Measurements from ENCODE around the gene MAP3K8. TPM values are rescaled to one million over a fixed set of nuclear protein-coding genes. Genes with fewer than 3 reads are reported as not detected.

Gene MAP3K8
- total RNA-seq, 2 donors from 2014 or later: 10.2 to 11.7 TPM

- 80 to 81% methylated on average over 5 to 7 of the region's 7 CpGs for WGBS, 2 experiments (ENCODE audit: insufficient coverage in 1 of 2, insufficient read length in 1 of 2)
- H3K27me3 ChIP-seq (ENCODE audit: control insufficient read depth, insufficient read depth, low read length, poor library complexity, severe bottlenecking): no peaks in the 10 kb centered on the region
- DNase-seq: no peak
Measured at GRCh38 chr10:30489346-30489745, 55.4 kb downstream of the MAP3K8 start.

DNA sequence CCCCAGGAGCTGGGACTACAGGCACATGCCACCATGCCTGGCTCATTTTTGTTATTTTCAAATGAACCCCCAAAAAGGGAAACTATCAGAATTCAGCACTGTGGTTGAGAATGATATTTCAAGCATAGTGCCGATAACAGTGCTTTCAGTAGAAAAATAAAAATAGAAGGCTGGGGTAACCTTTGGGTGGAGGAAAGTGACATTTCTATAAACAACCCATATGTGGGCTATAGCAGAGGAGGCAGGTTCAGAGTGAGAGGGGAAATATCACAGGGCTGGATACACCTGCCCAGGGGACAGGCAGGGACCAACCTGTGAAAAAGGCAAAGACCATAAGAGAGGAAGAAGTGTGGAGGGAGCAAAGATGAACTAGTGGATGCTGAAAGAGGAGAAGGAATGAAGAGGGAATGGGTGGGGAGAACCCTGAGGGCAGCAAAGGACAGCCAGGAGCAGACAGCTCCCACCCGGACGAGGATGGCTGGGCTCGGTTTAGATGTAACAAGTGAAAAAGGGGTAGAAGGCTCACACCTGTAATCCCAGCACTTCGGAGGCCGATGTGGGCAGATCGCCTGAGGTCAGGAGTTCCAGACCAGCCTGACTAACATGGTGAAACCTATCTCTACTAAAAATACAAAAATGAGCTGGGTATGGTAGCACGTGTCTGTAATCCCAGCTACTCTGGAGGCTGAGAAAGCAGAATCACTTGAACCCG, 56.5 kb downstream of the MAP3K8 start:
- Histone ChIP-seq H3K9me3 (ENCODE audit: control insufficient read depth, low read length) (no peaks in the 10 kb centered on the region), H3K4me1 (ENCODE audit: control insufficient read depth, insufficient read depth, low read length) (no peaks in the 10 kb centered on the region), H3K36me3 (ENCODE audit: control insufficient read depth, insufficient read depth, low read length) (no peaks in the 10 kb centered on the region), H3K27me3 (ENCODE audit: control insufficient read depth, insufficient read depth, low read length, poor library complexity, severe bottlenecking) (no peaks in the 10 kb centered on the region), H3K9ac (ENCODE audit: extremely low read depth, low read length, poor library complexity, severe bottlenecking) (no peak overlapping the region), H3K27ac (ENCODE audit: low read depth, low read length) (no peak overlapping the region), H3K4me3 (ENCODE audit: low read length) (no peak overlapping the region)
- TF ChIP-seq, protein P1, sequence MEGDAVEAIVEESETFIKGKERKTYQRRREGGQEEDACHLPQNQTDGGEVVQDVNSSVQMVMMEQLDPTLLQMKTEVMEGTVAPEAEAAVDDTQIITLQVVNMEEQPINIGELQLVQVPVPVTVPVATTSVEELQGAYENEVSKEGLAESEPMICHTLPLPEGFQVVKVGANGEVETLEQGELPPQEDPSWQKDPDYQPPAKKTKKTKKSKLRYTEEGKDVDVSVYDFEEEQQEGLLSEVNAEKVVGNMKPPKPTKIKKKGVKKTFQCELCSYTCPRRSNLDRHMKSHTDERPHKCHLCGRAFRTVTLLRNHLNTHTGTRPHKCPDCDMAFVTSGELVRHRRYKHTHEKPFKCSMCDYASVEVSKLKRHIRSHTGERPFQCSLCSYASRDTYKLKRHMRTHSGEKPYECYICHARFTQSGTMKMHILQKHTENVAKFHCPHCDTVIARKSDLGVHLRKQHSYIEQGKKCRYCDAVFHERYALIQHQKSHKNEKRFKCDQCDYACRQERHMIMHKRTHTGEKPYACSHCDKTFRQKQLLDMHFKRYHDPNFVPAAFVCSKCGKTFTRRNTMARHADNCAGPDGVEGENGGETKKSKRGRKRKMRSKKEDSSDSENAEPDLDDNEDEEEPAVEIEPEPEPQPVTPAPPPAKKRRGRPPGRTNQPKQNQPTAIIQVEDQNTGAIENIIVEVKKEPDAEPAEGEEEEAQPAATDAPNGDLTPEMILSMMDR (conservative IDR thresholded peaks at IDR 0.05): no peak
- Mint-ChIP-seq H3K27ac (no peak overlapping the region), H3K36me3 (ENCODE audit: low read depth) (no peaks in the 10 kb centered on the region), H3K4me1 (no peaks in the 10 kb centered on the region), H3K4me3 (no peak overlapping the region), H3K9me3 (no peaks in the 10 kb centered on the region), H3K27me3 (ENCODE audit: insufficient read depth) (peaks cover 9% of the 10 kb centered on the region)
- no peak for DNase-seq
- 93 to 98% methylated on average over 8 to 9 of the region's 9 CpGs for WGBS, 2 experiments (ENCODE audit: insufficient coverage in 1 of 2, insufficient read length in 1 of 2)

More at GRCh38 chr10:30489346-30489745, 55.4 kb downstream of the MAP3K8 start:
- Histone ChIP-seq H3K9ac (ENCODE audit: extremely low read depth, low read length, poor library complexity, severe bottlenecking) (no peak overlapping the region), H3K9me3 (ENCODE audit: control insufficient read depth, low read length) (peaks cover 1% of the 10 kb centered on the region), H3K36me3 (ENCODE audit: control insufficient read depth, insufficient read depth, low read length) (no peaks in the 10 kb centered on the region), H3K4me3 (ENCODE audit: low read length) (no peak overlapping the region), H3K27ac (ENCODE audit: low read depth, low read length) (no peak overlapping the region), H3K4me1 (ENCODE audit: control insufficient read depth, insufficient read depth, low read length) (no peaks in the 10 kb centered on the region)
- H3K9me3 Mint-ChIP-seq: peaks cover 4% of the 10 kb centered on the region
- no peaks in the 10 kb centered on the region for H3K36me3 Mint-ChIP-seq (ENCODE audit: low read depth)
- TF ChIP-seq, protein P1 (conservative IDR thresholded peaks at IDR 0.05): no peak
- H3K27ac Mint-ChIP-seq: no peak overlapping the region
- H3K4me3 Mint-ChIP-seq: no peak overlapping the region
- H3K27me3 Mint-ChIP-seq (ENCODE audit: insufficient read depth): peaks cover 9% of the 10 kb centered on the region
- no peaks in the 10 kb centered on the region for H3K4me1 Mint-ChIP-seq

GRCh38 chr10:30491204-30491915, 57.4 kb downstream of the MAP3K8 start:
- H3K27ac Mint-ChIP-seq: no peak overlapping the region
- Histone ChIP-seq H3K27me3 (ENCODE audit: control insufficient read depth, insufficient read depth, low read length, poor library complexity, severe bottlenecking) (no peaks in the 10 kb centered on the region), H3K27ac (ENCODE audit: low read depth, low read length) (no peak overlapping the region), H3K4me1 (ENCODE audit: control insufficient read depth, insufficient read depth, low read length) (no peaks in the 10 kb centered on the region), H3K9me3 (ENCODE audit: control insufficient read depth, low read length) (no peaks in the 10 kb centered on the region), H3K9ac (ENCODE audit: extremely low read depth, low read length, poor library complexity, severe bottlenecking) (no peak overlapping the region), H3K36me3 (ENCODE audit: control insufficient read depth, insufficient read depth, low read length) (no peaks in the 10 kb centered on the region), H3K4me3 (ENCODE audit: low read length) (no peak overlapping the region)
- H3K36me3 Mint-ChIP-seq (ENCODE audit: low read depth): no peaks in the 10 kb centered on the region
- 76 to 82% methylated on average over 5 to 8 of the region's 8 CpGs for WGBS, 2 experiments (ENCODE audit: insufficient coverage in 1 of 2, insufficient read length in 1 of 2)
- no peaks in the 10 kb centered on the region for H3K9me3 Mint-ChIP-seq
- H3K4me3 Mint-ChIP-seq: no peak overlapping the region
- TF ChIP-seq, protein P1 (conservative IDR thresholded peaks at IDR 0.05): no peak
- DNase-seq: no peak
- no peaks in the 10 kb centered on the region for H3K4me1 Mint-ChIP-seq
- peaks cover 9% of the 10 kb centered on the region for H3K27me3 Mint-ChIP-seq (ENCODE audit: insufficient read depth)
